Panc1 (cell line): Measurements from ENCODE around the gene UNC13C. TPM values are rescaled to one million over a fixed set of nuclear protein-coding genes. Genes with fewer than 3 reads are reported as not detected.

ENCODE experiments used
- ATAC-seq: fragments of 200-7000 bp; cut with Tn5 transposase; 2 replicates; pipeline ENCODE4 v1.9.1; 2020; ENCODE audit warnings: mild to moderate bottlenecking, moderate library complexity
- BruUV-seq: library from RNA; stranded (reverse); fragments of 400-500 nt; replicated peaks from 2 replicates; lab custom pipeline; 2021; lab: Mats Ljungman, UMichigan
- CTCF ChIA-PET: fragments of 300-600 bp; sonication (Branson Sonifier 250); formaldehyde crosslinking; loops from one replicate; lab custom pipeline; 2022; ENCODE audit warnings: antibody characterized with exemption; lab: Charles Lee
- POLR2A ChIA-PET: fragments of 300-600 bp; sonication (Branson Sonifier 250); formaldehyde crosslinking; loops from one replicate; lab custom pipeline; 2022; ENCODE audit warnings: antibody characterized with exemption; lab: Charles Lee
- DNase-seq: peaks from one replicate; pipeline ENCODE4 v3.0.0-alpha.2; 2010; ENCODE audit warnings: low read depth, low spot score
- H3K27ac ChIP-seq: 2 replicates; pipeline ENCODE4 v1.5.1; 2011; ENCODE audit warnings: mild to moderate bottlenecking, low read length, inconsistent platforms
- H3K27me3 ChIP-seq: fragments of 200-500 bp; sonication (Bioruptor generic); 2 replicates; pipeline ENCODE4 v1.6.0; 2014; ENCODE audit warnings: low read length, inconsistent platforms; ENCODE audit not compliant: control insufficient read depth, insufficient read depth
- H3K36me3 ChIP-seq: fragments of 200-500 bp; sonication (Bioruptor generic); 2 replicates; pipeline ENCODE4 v1.5.1; 2014; ENCODE audit warnings: inconsistent platforms, mild to moderate bottlenecking, low read length, moderate library complexity; ENCODE audit not compliant: control insufficient read depth, insufficient read depth
- H3K4me1 ChIP-seq: 2 replicates; pipeline ENCODE4 v1.5.1; 2011; ENCODE audit warnings: inconsistent platforms, mild to moderate bottlenecking, low read length, moderate library complexity; ENCODE audit not compliant: control insufficient read depth, insufficient read depth
- H3K4me3 ChIP-seq, 2 experiments: 2 replicates each; pipeline ENCODE4 v1.5.1; 2011 to 2012; ENCODE audit warnings: low read depth in 2 of 2, low read length in 2 of 2, mild to moderate bottlenecking in 2 of 2, inconsistent platforms in 1 of 2, moderate library complexity in 1 of 2
- H3K9me3 ChIP-seq: fragments of 200-500 bp; sonication (Bioruptor generic); 2 replicates; pipeline ENCODE4 v1.5.1; 2014; ENCODE audit warnings: low read depth, mild to moderate bottlenecking, inconsistent platforms, low read length, moderate library complexity; ENCODE audit not compliant: control insufficient read depth, insufficient read depth
- CTCF ChIP-seq: fragments of 450-650 bp; IDR thresholded peaks from 2 replicates; pipeline ENCODE4 v1.5.1; 2017; ENCODE audit warnings: mild to moderate bottlenecking
- POLR2AphosphoS5 ChIP-seq: IDR thresholded peaks from 2 replicates; pipeline ENCODE4 v1.6.1; 2012; ENCODE audit warnings: mild to moderate bottlenecking, low read depth, low read length, moderate library complexity
- REST ChIP-seq, 2 experiments: IDR thresholded peaks; 2 replicates each; pipeline ENCODE4 v1.6.1; 2011 to 2012; ENCODE audit warnings: low read depth in 2 of 2, control low read depth in 1 of 2, low read length in 1 of 2, mild to moderate bottlenecking in 1 of 2, moderate library complexity in 1 of 2; ENCODE audit not compliant: insufficient read depth in 1 of 2
- SIN3A ChIP-seq: IDR thresholded peaks from 2 replicates; pipeline ENCODE4 v1.6.1; 2012; ENCODE audit warnings: low read depth, mild to moderate bottlenecking, low read length, moderate library complexity, borderline replicate concordance; ENCODE audit not compliant: insufficient read depth
- TCF7L2 ChIP-seq: IDR thresholded peaks from 2 replicates; pipeline ENCODE4 v1.6.1; 2011; ENCODE audit warnings: mild to moderate bottlenecking, low read depth, low read length, inconsistent platforms
- in situ Hi-C: cut with HindIII; loops from 2 replicates; pipeline ENCODE4 v1.10.0; 2016; ENCODE audit warnings: low sequenced_read_pairs, low pct_unique_long_range_greater_than_20kb
- intact Hi-C: fragments of 100-400 bp; cut with micrococcal nuclease; formaldehyde crosslinking; loops from one replicate; pipeline ENCODE4 v1.10.0; 2022; ENCODE audit not compliant: unreplicated experiment
- total RNA-seq: library from RNA; stranded (reverse); gene quantifications from one replicate; pipeline ENCODE4 v1.2.1, GENCODE V29; 2021; ENCODE audit not compliant: unreplicated experiment

The UNC13C gene
- total RNA-seq, 1 experiment from 2014 or later, result not detected

DNA sequence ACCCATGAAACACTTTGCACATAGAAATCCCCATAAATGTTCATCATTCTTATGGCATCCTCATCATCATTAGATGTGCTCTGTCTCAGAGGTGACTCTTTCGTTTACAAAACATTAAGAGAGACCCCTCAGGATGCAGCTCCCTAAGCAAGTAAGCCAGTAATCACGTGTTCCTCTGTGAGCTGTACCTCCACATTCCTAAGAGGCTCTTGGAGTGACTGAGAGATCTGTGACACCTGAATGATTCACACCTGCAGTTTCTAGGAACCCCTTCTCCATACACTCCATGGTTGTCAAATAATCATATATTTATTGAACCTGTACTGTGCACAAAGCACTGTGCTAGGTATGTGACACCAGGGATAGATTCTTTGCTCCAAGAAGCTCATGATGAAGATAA is 602.4 kb downstream of the UNC13C start:
- H3K9me3 ChIP-seq, result no peaks in the 10 kb centered on the region
- H3K4me1 ChIP-seq, result no peaks in the 10 kb centered on the region
- no peak overlapping the region for H3K27ac ChIP-seq
- H3K27me3 ChIP-seq, result no peaks in the 10 kb centered on the region
- intact Hi-C loops, result no loop called here
- no peak for DNase-seq
- H3K36me3 ChIP-seq, result no peaks in the 10 kb centered on the region
- no TSS peak for BruUV-seq
- TF ChIP-seq TCF7L2 (no peak), CTCF (no peak), REST (IDR thresholded peaks at IDR 0.05; ENCODE audit: insufficient read depth in 1 of 2, low read depth in 2 of 2, low read length in 1 of 2) (no peak), SIN3A (no peak), POLR2AphosphoS5 (no peak)
- POLR2A ChIA-PET, result no interaction called here
- in situ Hi-C loops, result no loop called here
- no peak for ATAC-seq
- CTCF ChIA-PET, result no interaction called here
- H3K4me3 ChIP-seq, result no peak overlapping the region

DNA sequence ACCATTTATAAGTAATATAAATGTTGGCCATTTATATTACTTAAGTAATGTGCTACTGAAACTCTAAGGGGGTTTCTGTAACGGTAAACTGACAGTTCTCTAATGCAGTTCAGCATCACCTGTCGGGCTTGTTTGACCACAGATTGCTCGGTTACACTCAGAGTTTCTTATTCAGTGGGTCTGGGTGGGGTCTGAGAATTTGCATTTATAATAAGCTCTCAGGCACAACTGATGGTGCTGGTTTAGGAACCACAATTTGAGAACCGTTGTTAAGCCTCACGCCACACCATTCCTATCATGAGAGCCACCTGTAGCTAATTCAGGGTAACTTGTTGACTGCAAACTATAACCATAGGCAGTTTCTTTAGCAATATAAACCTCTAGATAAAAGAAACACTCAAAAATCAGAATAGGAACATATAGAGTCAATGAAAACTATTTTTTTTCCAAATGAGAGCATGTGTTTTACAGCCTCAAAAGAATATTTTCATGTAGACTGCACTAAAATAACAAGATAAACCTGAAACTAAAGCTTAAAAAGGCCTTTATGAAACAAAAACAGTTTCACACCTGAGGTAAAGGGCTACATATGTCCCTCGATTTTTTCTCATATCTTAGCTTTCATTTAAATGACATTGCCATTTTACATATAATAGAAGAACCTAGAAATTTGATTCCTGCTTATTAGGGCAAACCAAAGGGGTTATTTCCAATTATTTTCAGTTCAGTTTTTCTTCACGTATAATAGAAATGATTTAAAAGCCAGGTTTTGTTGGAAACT is 604.8 kb downstream of the UNC13C start:
- ATAC-seq (no peak), DNase-seq (no peak)
- no peak overlapping the region for H3K4me3 ChIP-seq
- ChIA-PET POLR2A (no interaction called here), CTCF (no interaction called here)
- no peak overlapping the region for H3K27ac ChIP-seq
- TF ChIP-seq CTCF (no peak), POLR2AphosphoS5 (no peak), SIN3A (no peak), REST (IDR thresholded peaks at IDR 0.05; ENCODE audit: insufficient read depth in 1 of 2, low read depth in 2 of 2, low read length in 1 of 2) (no peak), TCF7L2 (no peak)
- no peaks in the 10 kb centered on the region for H3K9me3 ChIP-seq
- H3K27me3 ChIP-seq, result no peaks in the 10 kb centered on the region
- H3K4me1 ChIP-seq, result no peaks in the 10 kb centered on the region
- in situ Hi-C loops, result no loop called here
- no TSS peak for BruUV-seq
- intact Hi-C loops, result no loop called here
- no peaks in the 10 kb centered on the region for H3K36me3 ChIP-seq
